Vein endothelial cell (primary cell): ENCODE results near the gene TAP2. TPM values are rescaled to one million over a fixed set of nuclear protein-coding genes. Genes with fewer than 3 reads are reported as not detected.

ENCODE experiments used
- total RNA-seq: library from RNA; depleted of rRNA; stranded (reverse); fragments of >200 nt; gene quantifications from 2 replicates; pipeline ENCODE4 v1.2.3, GENCODE V29; 2012

The TAP2 gene
- 18.3 and 21.6 TPM in 2 replicates for total RNA-seq

GRCh38 chr6:32838114-32838958 is at the start of gene TAP2:
Gene TAP2 (minus strand): TSS chr6:32838739. CDS start chr6:32838233, 506 bp downstream.

GRCh38 chr6:32853541-32854375 is 15.2 kb upstream of the TAP2 start, which contains the start of the genes PSMB9 and TAP1:
Gene PSMB9 (plus strand): TSS chr6:32854192. CDS start chr6:32854230, 38 bp downstream.
Gene TAP1 (minus strand): TSS chr6:32853704. CDS start chr6:32853636, 68 bp downstream.

GRCh38 chr6:32843979-32844838 is 5.7 kb upstream of the TAP2 start, which contains the start of gene PSMB8:
Gene PSMB8 (minus strand): TSS chr6:32844047. CDS start chr6:32843996, 51 bp downstream.

GRCh38 chr6:32816746-32817204 is 21.8 kb downstream of the TAP2 start, which contains the start of gene HLA-DOB:
Gene HLA-DOB (minus strand): TSS chr6:32817002. CDS start chr6:32816951, 51 bp downstream.

Other genes with a start within 250 kb of the TAP2 start
- 0.10 and 1.3 TPM in 2 replicates for gene HLA-DRB1, start 248.9 kb downstream of the TAP2 start, total RNA-seq
- not detected in 2 replicates for gene HLA-DQA1, start 201.3 kb downstream of the TAP2 start, total RNA-seq
- not detected in 2 replicates for gene HLA-DQB1, start 172.1 kb downstream of the TAP2 start, total RNA-seq
- 0.19 TPM in 1 of 2 replicates, not detected in the other for gene HLA-DQA2, start 97.3 kb downstream of the TAP2 start, total RNA-seq
- not detected in 2 replicates for gene HLA-DQB2, start 75.2 kb downstream of the TAP2 start, total RNA-seq
- gene HLA-DOB, start 21.7 kb downstream of the TAP2 start, total RNA-seq, result under 0.01 and 0.19 TPM in 2 replicates
- gene PSMB8, start 5.3 kb upstream of the TAP2 start, total RNA-seq, result 32.2 and 34.3 TPM in 2 replicates
- gene TAP1, start 15.0 kb upstream of the TAP2 start, total RNA-seq, result 25.5 and 29.3 TPM in 2 replicates
- 2.9 and 3.9 TPM in 2 replicates for gene PSMB9, start 15.5 kb upstream of the TAP2 start, total RNA-seq
- gene HLA-DMB, start 102.3 kb upstream of the TAP2 start, total RNA-seq, result 0.96 and 1.3 TPM in 2 replicates
- 0.48 and 2.0 TPM in 2 replicates for gene HLA-DMA, start 114.4 kb upstream of the TAP2 start, total RNA-seq
- 128 and 139 TPM in 2 replicates for gene BRD2, start 129.9 kb upstream of the TAP2 start, total RNA-seq
- not detected in 2 replicates for gene HLA-DOA, start 170.9 kb upstream of the TAP2 start, total RNA-seq
- gene HLA-DPA1, start 234.9 kb upstream of the TAP2 start, total RNA-seq, result 0.33 TPM in 1 of 2 replicates, not detected in the other
- 1.6 and 7.5 TPM in 2 replicates for gene HLA-DPB1, start 237.3 kb upstream of the TAP2 start, total RNA-seq